ENCODE data around the gene SELENOM. TPM values are rescaled to one million over a fixed set of nuclear protein-coding genes. Genes with fewer than 3 reads are reported as not detected.
"Not testable (repeated sequence)": the region's sequence is repeated elsewhere in the genome, so short reads cannot be mapped to it uniquely, and the experiment has no call there.

SELENOM gene
- total RNA-seq, 2 donors from 2014 or later: 535 to 575 TPM

- no peak for DNase-seq (ENCODE audit: low spot score)
- intact Hi-C loops (cut with DNase I): no loop called here
These were observed 9.3 kb downstream of the SELENOM start for GRCh38 chr22:31097941-31098631.

- intact Hi-C loops (cut with DNase I): not testable (repeated sequence)
These were observed 9.8 kb downstream of the SELENOM start for GRCh38 chr22:31097539-31097938.

GRCh38 chr22:31096657-31097279 lies 10.6 kb downstream of the SELENOM start:
- no peak for DNase-seq (ENCODE audit: low spot score)
- intact Hi-C loops (cut with DNase I): no loop called here

More at GRCh38 chr22:31097539-31097938, 9.8 kb downstream of the SELENOM start:
- DNase-seq (ENCODE audit: low spot score): not testable (repeated sequence)

- DNase-seq (ENCODE audit: low spot score): no peak
- intact Hi-C loops (cut with DNase I): no loop called here
These were observed 11.6 kb downstream of the SELENOM start for GRCh38 chr22:31095637-31096249.

- intact Hi-C loops (cut with DNase I): no loop called here
- DNase-seq (ENCODE audit: low spot score): no peak
These were observed 12.6 kb downstream of the SELENOM start for GRCh38 chr22:31094741-31095140.

GRCh38 chr22:31094021-31094551 lies 13.3 kb downstream of the SELENOM start:
- DNase-seq (ENCODE audit: low spot score): no peak

GRCh38 chr22:31093086-31093850 lies 14.1 kb downstream of the SELENOM start:
- DNase-seq (ENCODE audit: low spot score): no peak
- intact Hi-C loops (cut with DNase I): no loop called here

More at GRCh38 chr22:31094021-31094551, 13.3 kb downstream of the SELENOM start:
- intact Hi-C loops (cut with DNase I): no loop called here

- intact Hi-C loops (cut with DNase I): no loop called here
- DNase-seq (ENCODE audit: low spot score): no peak
These were observed 15.2 kb downstream of the SELENOM start for GRCh38 chr22:31092161-31092560.

GRCh38 chr22:31091106-31091975 lies 16.0 kb downstream of the SELENOM start:
- intact Hi-C loops (cut with DNase I): no loop called here
- DNase-seq (ENCODE audit: low spot score): no peak

GRCh38 chr22:31090217-31091085 lies 16.9 kb downstream of the SELENOM start:
- intact Hi-C loops (cut with DNase I): no loop called here
- DNase-seq (ENCODE audit: low spot score): no peak

- DNase-seq (ENCODE audit: low spot score): no peak
- intact Hi-C loops (cut with DNase I): loop anchor here in 1 of 2 donors (5.0 kb wide), 1 partner anchor 142 kb away; no protein-coding TSS in a partner anchor
These were observed 17.9 kb downstream of the SELENOM start for GRCh38 chr22:31089160-31090100.

- DNase-seq (ENCODE audit: low spot score): no peak
These were observed 19.0 kb downstream of the SELENOM start for GRCh38 chr22:31088233-31088986.

GRCh38 chr22:31087744-31088215 lies 19.6 kb downstream of the SELENOM start:
- DNase-seq (ENCODE audit: low spot score): no peak
- intact Hi-C loops (cut with DNase I): loop anchor here in 1 of 2 donors (5.0 kb wide), 1 partner anchor 140 kb away; no protein-coding TSS in a partner anchor

More at GRCh38 chr22:31088233-31088986, 19.0 kb downstream of the SELENOM start:
- intact Hi-C loops (cut with DNase I): loop anchor here in 1 of 2 donors (5.0 kb wide), 1 partner anchor 141 kb away; no protein-coding TSS in a partner anchor

GRCh38 chr22:31086703-31087330 lies 20.6 kb downstream of the SELENOM start:
- no peak for DNase-seq (ENCODE audit: low spot score)
- intact Hi-C loops (cut with DNase I): loop anchor here in 1 of 2 donors (5.0 kb wide), 1 partner anchor 140 kb away; no protein-coding TSS in a partner anchor

GRCh38 chr22:31085928-31086327 lies 21.4 kb downstream of the SELENOM start:
- intact Hi-C loops (cut with DNase I): loop anchor here (2.0 to 5.0 kb wide), 2 partner anchors 139 kb away; no protein-coding TSS in a partner anchor
- DNase-seq (ENCODE audit: low spot score): no peak
